Glomerular visceral epithelial cell (primary cell): ENCODE measurements around the gene TRMT112.

Experiments
- DNase-seq: peaks from one replicate; pipeline ENCODE4 v3.0.0-alpha.2; 2016; ENCODE audit errors: extremely low spot score

TRMT112 gene

DNA sequence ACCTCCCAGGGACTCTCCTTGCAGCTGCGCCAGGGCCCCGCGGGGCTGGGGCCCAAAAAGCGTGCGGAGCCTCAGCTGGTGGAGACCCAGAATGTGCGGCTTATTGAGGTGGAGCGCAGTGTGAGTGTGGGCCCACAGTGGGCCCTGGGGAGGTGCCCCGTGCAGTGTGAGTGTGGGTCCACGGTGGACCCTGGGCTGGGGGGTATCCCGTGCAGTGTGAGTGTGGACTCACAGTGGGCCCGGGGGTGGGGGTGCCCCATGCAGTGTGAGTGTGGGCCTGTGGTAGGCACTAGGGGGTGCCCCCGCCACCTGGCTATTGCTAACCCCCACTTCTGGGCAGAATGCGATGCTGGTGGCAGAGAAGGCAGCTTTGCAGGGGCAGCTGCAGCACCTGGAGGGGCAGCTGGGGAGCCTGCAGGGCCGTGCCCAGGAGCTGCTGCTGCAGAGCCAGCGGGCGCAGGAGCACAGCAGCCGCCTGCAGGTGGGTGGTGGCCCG lies 33.8 kb upstream of the TRMT112 start:
- no peak for DNase-seq

DNA sequence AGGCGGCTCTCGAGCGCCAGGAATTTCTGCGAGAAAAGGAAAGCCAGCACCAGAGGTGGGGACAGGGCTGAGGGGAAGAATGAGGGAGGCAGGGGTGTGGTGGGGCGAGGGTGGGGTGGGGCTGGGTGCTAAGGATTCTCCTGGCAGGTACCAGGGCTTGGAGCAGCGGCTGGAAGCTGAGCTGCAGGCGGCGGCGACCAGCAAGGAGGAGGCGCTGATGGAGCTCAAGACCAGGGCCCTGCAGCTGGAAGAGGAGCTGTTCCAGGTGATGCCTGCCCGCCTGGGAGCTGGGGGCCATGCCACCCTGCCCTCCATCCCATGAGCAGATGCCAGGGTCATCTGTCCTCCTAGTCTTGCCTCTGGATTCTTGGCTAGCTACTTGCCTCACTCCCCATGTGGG lies 32.0 kb upstream of the TRMT112 start:
- no peak for DNase-seq

DNA sequence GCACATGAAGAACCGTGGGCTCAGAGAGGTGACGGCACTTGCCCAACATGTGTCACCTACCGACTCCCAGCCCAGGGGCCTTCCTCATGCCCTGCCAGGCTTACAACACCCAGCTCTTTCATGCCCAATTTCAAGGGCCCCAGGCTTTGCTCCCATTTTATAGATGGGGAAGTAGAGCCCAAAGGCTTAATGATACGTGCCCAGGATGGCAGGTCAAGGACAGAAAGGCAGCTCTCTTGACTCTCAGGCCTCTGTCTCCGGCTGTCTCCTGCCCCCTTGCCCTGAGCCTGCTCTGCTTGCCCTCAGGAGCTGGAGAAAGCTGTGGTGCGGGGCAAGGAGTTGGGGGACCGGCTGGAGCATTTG lies 31.6 kb upstream of the TRMT112 start:
- DNase-seq = no peak

DNA sequence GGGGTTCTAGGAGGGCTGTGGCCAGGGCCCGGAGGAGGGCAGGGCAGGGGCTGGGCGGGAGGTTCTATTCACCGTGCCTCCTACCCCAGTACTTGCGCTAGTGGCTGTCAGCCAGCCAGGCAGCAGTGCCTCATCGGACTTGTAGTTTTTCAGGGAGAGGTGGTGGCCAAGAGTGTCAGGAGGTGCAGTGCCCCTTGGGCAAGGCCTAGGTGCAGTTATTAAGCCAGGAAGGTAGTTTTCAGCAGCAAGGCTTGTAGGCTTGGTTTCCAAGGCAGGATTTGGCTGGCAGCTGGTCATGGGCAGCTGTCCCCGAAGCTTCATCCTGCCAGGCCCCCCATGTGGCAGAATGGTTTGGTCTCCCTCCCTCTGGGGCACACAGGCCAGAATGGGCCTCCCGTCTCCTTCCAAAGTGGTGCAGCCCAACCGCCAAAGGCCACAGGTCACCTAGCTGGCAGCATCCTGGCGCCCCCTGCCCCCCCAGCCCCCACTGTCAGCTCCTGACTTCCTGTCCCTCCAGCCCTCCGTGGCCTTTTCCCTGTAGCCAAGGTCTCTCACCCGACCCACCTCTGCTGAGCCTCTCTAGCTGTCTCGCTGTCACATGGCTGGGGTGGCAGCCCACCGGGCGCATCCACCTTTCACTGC lies 31.1 kb upstream of the TRMT112 start:
- no peak for DNase-seq

DNA sequence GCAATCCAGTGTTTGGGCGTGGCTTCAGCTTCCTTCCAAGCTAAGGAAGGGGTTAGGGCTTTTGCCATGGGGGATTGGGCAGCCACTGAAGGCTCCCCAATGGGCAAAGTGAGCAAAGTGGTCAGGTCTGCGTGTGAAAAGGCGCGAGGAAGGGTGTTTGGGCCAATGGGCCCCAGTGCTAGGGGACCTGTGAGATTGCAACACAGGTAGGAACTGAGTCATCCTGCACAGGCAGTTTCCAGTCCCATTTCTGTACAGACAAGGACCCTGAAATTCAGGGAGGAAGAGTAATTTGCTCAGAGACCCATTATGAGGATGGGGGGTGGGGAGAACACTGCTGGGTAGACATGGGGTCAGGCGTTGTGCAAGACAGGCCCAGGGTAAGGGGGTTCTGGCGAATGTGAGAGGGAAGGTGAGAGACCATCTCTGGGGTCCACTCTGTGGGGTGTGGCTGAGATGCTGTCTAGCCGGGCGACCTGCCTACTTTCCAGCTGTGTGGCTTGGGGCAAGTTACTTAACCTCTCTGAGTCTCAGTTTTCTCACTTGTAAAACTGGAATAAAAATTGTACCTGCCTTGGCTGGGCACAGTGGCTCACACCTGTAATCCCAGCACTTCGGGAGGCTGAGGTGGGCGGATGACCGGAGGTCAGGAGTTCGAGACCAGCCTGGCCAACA lies 30.0 kb upstream of the TRMT112 start:
- no peak for DNase-seq

DNA sequence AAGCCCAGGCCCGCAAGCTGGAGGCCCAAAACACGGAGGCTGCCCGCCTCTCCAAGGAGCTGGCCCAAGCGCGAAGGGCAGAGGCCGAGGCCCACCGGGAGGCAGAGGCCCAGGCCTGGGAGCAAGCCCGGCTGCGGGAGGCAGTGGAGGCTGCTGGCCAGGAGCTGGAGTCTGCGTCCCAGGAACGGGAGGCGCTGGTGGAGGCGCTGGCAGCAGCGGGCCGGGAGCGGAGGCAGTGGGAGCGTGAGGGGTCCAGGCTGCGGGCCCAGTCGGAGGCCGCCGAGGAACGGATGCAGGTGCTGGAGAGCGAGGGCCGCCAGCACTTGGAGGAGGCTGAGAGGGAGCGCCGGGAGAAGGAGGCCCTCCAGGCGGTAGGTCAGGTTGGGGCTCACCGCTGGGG lies 27.4 kb upstream of the TRMT112 start:
- DNase-seq = no peak

DNA sequence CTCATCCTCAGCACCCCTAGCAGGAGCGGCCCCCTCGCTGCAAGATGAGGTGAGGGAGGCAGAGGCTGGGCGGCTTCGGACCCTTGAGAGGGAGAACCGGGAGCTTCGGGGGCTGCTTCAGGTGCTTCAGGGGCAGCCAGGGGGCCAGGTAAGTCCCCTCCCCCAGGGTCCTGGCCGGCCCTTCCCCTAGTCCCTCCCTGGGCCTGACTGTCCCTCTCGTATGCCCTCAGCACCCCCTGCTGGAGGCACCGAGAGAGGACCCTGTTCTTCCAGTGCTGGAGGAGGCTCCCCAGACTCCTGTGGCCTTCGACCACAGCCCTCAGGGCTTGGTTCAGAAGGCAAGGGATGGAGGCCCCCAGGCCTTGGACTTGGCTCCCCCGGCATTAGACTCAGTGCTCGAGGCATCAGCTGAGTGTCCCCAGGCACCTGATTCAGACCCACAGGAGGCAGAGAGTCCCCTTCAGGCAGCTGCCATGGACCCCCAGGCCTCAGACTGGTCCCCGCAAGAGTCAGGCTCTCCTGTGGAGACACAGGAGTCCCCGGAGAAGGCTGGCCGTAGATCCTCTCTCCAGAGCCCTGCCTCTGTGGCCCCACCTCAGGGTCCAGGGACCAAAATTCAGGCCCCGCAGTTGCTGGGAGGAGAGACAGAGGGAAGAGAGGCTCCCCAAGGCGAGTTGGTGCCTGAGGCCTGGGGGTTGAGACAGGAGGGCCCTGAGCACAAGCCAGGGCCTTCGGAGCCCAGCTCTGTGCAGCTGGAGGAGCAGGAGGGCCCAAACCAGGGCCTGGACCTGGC lies 26.6 kb upstream of the TRMT112 start:
- DNase-seq = no peak

DNA sequence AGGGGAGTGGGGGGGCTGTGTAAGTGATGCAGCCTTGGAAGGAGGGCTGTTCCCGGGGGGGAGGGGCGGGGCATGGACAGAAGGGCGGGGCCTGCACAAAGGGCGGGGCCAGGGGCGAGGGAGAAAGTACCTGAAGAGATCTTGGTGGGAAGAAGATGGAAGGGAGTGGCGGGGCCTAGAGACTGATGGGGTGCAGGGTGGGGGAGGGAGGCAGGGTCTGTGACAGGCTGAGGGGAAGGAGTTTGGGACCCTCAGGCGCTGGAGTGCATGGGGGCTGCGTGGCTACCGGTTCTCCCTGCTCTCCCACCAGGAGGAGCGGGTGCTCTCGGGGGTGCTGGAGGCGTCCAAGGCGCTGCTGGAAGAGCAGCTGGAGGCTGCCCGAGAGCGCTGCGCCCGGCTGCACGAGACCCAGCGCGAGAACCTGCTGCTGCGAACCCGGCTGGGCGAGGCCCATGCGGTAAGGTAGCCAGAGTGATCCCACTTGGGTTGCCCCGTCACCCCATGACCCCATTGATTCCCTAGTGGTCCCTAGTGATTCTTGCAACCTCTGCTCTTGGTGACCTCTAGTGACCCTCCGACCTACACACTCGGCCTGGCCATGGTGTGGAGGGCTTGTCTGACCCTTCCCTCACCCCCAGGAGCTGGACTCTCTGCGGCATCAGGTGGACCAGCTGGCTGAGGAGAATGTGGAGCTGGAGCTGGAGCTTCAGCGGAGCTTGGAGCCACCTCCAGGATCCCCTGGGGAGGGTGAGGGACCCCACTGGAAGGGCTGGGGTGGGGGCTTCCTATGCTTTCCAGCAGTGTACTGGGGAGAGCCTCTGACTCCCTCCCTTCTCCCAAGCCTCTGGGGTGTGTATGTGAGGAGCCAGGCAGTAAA lies 25.7 kb upstream of the TRMT112 start:
- no peak for DNase-seq

DNA sequence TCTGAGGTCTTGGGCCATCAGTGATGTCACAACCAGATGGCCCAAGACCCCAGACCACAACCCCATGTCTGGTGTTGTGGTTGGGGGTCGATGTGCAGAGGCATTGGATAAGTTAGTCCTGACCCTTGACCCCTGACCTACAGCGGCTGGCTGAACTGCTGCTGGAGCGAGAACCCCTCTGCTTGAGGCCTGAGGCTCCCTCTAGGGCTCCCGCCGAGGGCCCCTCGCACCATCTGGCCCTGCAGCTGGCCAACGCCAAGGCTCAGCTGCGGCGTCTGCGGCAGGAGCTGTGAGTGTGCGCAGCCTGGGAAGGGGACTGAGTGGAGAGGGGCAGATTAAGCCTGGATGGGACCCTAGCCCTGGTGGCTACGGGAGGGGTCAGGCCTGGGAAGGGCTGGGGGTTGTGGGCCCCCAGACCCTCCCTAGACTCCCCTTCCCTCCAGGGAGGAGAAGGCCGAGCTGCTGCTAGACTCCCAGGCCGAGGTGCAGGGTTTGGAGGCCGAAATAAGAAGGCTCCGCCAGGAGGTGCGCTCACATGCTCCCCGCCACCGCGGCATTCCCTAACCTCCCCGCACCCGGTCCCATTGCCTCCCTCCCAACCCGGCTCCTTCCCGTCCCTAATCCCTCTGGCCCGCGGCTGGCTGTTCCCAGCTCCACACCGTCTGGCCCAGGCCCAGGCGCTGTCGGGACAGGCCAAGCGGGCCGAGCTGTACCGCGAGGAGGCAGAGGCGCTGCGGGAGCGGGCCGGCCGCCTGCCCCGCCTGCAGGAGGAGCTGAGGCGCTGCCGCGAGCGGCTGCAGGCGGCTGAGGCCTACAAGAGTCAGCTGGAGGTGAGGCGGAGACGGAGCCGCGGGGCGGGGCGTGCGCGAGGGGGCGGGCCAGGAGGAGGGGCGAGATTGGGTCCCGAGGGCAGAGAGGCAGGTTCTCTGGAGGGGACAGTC lies 24.8 kb upstream of the TRMT112 start:
- peak; percentile 88 for DNase-seq

DNA sequence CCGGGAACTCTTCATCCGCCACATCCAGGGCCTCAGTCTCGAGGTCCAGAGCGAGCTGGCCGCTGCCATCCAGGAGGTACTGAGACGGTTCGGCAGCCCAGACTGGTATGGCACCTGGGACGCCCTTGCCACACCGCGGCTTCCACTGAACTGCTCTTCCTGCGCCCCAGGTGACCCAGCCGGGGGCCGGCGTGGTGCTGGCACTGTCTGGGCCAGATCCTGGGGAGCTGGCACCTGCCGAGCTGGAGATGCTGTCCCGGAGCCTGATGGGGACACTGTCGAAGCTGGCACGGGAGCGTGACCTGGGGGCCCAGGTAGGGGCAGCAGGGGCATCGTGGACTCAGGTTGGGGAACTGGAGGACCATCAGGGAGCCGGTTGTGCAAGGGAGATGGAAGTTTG lies 24.1 kb upstream of the TRMT112 start:
- no peak for DNase-seq

DNA sequence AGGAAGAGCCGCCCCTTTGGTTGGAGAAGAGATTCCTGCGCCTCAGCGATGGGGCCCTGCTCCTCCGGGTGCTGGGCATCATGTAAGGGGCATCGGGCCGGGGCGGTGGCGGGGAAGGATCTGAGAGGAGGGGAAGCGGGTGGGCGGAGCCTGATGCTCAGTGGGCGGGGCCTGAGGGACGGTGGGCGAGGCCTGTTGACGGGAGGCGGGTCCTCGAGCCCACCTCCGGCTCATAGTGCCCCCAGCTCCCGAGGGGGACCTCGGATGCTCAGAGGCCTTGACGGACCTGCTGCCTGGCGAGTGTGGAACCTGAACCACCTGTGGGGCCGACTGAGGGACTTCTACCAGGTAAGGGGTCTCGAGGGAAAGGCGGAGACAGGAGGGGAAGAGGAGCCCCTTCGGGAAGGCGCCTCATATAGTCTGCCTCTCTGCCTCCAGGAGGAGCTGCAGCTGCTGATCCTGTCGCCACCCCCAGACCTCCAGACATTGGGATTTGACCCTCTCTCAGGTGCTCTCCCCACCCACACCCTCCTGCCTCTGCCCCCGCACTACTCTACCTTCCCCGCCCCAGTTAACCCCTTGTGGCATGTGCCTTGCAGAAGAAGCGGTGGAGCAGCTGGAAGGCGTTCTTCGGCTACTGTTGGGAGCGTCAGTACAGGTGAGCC lies 23.4 kb upstream of the TRMT112 start:
- no peak for DNase-seq

DNA sequence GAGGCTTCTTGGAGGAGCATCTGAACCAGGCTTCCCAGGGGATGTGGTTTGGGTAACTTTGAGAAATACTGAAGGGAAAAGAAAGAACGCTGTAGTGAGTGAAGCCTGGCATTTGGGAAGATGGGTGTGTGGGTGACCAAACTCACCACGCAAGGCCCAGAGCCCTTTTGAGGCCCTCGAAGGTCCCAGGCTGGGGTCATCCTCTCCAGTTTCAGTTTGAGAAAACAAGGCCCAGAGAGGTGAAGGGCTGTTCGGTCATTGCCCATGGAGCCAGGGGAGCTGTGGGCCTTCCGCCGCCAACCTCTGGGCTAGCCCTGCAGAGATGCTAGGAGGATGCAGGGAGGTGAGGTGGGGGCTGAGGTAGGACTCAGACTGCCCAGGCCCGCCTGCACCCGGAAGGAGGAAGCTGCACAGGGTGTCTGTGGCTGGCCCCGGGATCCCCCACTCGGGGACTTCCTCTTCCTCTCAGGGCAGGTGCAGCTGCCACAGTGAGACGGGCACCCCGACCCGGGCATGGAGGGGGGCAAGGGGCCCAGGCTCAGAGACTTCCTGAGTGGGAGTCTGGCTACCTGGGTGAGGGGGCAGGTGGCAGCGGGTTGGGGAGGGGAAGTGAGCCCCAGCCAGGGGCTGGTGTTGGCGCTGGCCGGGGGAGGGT lies 22.5 kb upstream of the TRMT112 start, which contains the start of gene CCDC88B:
TSS of gene CCDC88B (plus strand) at position 451 of the 655 bp plus-strand sequence. CDS start at position 514, 63 bp downstream.
- DNase-seq = no peak

DNA sequence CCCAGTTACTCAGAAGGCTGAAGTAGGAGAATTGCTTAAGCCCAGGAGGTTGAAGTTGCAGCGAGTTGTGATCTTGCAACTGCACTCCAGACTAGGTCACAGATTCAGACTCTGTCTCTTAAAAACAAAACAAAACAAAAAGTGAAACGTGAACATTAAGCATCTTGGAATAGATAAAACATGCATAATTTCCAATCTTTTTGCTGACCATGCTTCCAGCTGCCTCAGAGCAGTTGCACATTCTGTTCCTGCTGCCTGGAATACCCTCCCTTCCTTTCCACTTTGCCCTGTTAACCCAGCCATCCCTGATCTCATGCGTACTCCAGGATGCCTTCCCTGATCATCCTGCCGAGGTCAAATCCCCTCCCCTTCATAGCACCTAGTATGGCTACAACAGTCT lies 21.9 kb upstream of the TRMT112 start:
- DNase-seq = no peak

DNA sequence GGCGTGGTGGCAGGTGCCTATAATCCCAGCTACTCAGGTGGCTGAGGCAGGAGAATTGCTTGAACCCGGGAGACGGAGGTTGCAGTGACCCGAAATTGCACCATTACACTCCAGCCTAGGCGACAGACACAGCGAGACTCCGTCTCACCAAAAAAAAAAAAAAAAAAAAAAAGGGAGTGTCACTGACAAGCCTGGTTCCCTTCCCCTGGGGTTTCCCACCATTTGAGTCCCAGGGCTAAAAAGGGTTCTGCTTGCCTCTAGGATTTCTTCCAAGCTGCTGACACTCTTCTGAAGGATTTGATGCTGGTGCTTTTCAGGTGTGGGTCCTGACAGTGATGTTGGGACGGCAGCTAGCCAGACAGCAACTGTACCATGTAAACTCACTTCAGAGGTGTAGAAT lies 21.4 kb upstream of the TRMT112 start:
- no peak for DNase-seq

DNA sequence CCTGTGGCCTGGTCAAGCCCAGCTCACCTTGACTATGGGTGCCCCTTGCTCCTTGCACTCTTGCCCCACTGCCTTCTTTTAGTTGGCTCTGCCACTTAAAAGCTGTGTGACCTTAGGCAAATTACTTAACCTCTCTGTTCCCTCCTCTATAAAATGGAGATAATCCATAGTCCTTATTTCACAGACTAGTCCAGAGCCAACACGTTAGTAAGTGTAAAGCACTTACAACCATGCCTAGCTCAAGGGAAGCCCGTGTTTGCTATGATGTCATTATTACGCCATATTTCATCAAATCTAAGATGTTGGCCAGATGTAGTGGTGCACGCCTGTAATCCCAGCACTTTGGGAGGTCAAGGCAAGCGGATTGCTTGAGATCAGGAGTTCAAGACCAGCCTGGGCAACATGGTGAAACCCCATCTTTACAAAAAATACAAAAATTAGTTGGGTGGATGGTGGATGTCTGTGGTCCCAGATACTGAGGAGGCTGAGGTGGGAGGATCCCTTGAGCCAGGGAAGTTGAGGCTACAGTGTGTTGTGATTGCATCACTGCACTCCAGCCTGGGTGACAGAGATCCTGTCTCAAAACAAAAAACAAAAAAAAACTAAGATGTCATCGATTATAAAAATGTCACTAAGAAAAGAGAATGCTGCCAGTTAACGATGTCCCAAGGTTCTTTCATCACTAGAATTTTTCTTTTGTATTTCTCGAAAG lies 20.3 kb upstream of the TRMT112 start:
- no peak for DNase-seq

DNA sequence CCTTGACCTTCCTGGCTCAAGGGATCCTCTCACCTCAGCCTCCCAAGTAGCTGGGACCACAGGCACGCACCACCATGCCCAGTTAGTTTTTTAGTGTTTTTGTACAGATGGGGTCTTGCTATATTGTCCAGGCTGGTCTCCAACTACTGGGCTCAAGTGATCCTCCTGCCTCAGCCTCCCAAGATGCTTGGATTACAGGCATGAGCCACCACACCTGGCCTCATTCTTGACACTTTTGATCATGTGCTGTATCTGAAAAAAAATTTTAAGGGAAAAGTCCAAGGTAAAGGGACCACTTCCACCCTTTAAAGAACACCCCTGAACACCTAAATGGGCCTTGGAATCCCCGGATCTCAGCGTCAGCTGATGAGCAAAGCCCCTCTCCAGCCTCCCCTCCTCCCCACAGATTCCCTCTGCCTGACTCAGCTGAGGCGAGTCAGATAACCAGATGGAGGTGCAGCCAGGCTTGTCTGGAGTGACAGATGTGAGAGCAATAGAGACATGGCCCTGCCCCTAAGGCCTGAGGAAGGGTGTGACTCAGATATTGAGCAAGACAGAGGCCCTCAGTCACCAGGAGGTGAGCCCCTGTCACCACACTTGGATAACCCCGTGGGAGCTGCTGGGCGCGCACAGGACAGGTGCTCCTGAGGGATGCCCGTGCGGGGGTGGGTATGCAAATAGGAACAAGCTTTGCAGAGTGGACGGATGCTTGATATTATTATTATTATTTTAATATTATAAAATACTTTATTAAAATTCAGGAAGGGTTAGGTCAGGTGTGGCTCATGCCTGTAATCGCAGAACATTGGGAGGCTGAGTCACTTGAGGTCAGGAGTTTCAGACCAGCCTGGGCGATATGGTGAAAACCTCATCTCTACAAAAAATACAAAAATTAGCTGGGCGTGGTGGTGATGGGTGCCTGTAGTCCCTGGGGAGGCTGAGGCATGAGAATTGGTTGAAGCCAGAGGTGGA lies 17.7 kb upstream of the TRMT112 start:
- DNase-seq = peak; percentile 97

DNA sequence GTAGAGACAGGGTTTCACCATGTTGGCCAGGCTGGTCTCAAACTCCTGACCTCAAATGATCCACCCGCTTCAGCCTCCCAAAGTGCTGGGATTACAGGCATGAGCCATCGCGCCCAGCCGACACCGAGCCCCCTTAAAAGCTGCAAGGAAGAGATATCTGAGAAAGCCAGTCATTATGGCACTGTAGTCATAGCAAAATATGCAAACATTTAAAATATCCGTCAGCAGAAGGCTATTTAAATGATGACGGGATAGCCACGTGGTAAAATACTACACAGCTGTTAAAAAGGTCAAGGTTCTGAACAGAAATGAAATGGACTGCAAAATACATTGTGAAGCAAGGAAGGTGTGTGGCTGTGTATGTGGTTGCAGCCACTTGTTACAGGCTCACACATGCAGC lies 16.2 kb upstream of the TRMT112 start:
- no peak for DNase-seq
